ENCODE measurements around the gene YEATS2.

- TF ChIP-seq TAF1 (IDR thresholded peaks at IDR 0.05; ENCODE audit: borderline replicate concordance, low read depth, low read length) (no peak), POLR2AphosphoS5 (IDR thresholded peaks at IDR 0.05; ENCODE audit: low read depth, low read length) (no peak)
Observed at GRCh38 chr3:183730361-183730760, 32.8 kb downstream of the YEATS2 start.
